Liver (tissue), 3 donors: ENCODE measurements around the gene FBN3.

Source experiments
- ATF3 ChIP-seq: IDR thresholded peaks from 2 replicates; pipeline ENCODE4 v1.6.1; 2016; ENCODE audit warnings: antibody characterized with exemption
- CTCF ChIP-seq: fragments of 150-350 bp; IDR thresholded peaks from 2 replicates; pipeline ENCODE4 v1.5.1; 2017; ENCODE audit warnings: improper control_type of control experiment, low read depth, low read length; ENCODE audit not compliant: missing input control
- EGR1 ChIP-seq, 2 donors: IDR thresholded peaks; 2 replicates each; pipeline ENCODE4 v1.6.1; 2016 to 2018; ENCODE audit warnings: antibody characterized with exemption in 2 of 2, low read depth in 2 of 2
- FOXA1 ChIP-seq: IDR thresholded peaks from 2 replicates; pipeline ENCODE4 v1.6.1; 2016; ENCODE audit warnings: antibody characterized with exemption
- GABPA ChIP-seq, 2 donors: IDR thresholded peaks in 1 of 2; conservative IDR thresholded peaks in 1 of 2; 2 replicates each; pipeline ENCODE4 v1.6.1; 2016; ENCODE audit warnings: antibody characterized with exemption in 2 of 2, mild to moderate bottlenecking in 1 of 2, moderate library complexity in 1 of 2
- JUND ChIP-seq, 2 donors: IDR thresholded peaks; 2 replicates each; pipeline ENCODE4 v1.6.1; 2016; ENCODE audit warnings: antibody characterized with exemption in 2 of 2
- MAX ChIP-seq: IDR thresholded peaks from 2 replicates; pipeline ENCODE4 v1.6.1; 2016; ENCODE audit warnings: antibody characterized with exemption
- RAD21 ChIP-seq, 2 donors: IDR thresholded peaks; 2 replicates each; pipeline ENCODE4 v1.6.1; 2016; ENCODE audit warnings: antibody characterized with exemption in 2 of 2, mild to moderate bottlenecking in 2 of 2
- REST ChIP-seq: IDR thresholded peaks from 2 replicates; pipeline ENCODE4 v1.6.1; 2016; ENCODE audit warnings: antibody characterized with exemption, mild to moderate bottlenecking
- RXRA ChIP-seq, 2 donors: IDR thresholded peaks; 2 replicates each; pipeline ENCODE4 v1.6.1; 2017 to 2018; ENCODE audit warnings: antibody characterized with exemption in 2 of 2, mild to moderate bottlenecking in 1 of 2
- SP1 ChIP-seq: IDR thresholded peaks from 2 replicates; pipeline ENCODE4 v1.6.1; 2018; ENCODE audit warnings: antibody characterized with exemption, mild to moderate bottlenecking
- TAF1 ChIP-seq: conservative IDR thresholded peaks from 2 replicates; pipeline ENCODE4 v1.6.1; 2016; ENCODE audit warnings: antibody characterized with exemption, mild to moderate bottlenecking
- YY1 ChIP-seq: IDR thresholded peaks from 2 replicates; pipeline ENCODE4 v1.6.1; 2016; ENCODE audit warnings: antibody characterized with exemption, mild to moderate bottlenecking
- ZBTB33 ChIP-seq: IDR thresholded peaks from 2 replicates; pipeline ENCODE4 v1.6.1; 2016; ENCODE audit warnings: antibody characterized with exemption
- donor health status: healthy.
- donor health status: healthy.

GRCh38 chr19:8138201-8138600 is 11.2 kb downstream of the FBN3 start:
- TF ChIP-seq RXRA (IDR thresholded peaks at IDR 0.05) (no peak), CTCF (no peak), MAX (no peak), FOXA1 (no peak), YY1 (no peak), JUND (IDR thresholded peaks at IDR 0.05) (no peak), TAF1 (no peak), GABPA (IDR thresholded peaks at IDR 0.05 in 1 of 2, conservative IDR thresholded peaks at IDR 0.05 in 1 of 2) (no peak), RAD21 (IDR thresholded peaks at IDR 0.05) (no peak), ZBTB33 (no peak), ATF3 (no peak), SP1 (no peak), REST (no peak), EGR1 (IDR thresholded peaks at IDR 0.05; ENCODE audit: low read depth in 2 of 2) (no peak)
